Measurements from ENCODE around the gene CTRL.

The CTRL gene

DNA sequence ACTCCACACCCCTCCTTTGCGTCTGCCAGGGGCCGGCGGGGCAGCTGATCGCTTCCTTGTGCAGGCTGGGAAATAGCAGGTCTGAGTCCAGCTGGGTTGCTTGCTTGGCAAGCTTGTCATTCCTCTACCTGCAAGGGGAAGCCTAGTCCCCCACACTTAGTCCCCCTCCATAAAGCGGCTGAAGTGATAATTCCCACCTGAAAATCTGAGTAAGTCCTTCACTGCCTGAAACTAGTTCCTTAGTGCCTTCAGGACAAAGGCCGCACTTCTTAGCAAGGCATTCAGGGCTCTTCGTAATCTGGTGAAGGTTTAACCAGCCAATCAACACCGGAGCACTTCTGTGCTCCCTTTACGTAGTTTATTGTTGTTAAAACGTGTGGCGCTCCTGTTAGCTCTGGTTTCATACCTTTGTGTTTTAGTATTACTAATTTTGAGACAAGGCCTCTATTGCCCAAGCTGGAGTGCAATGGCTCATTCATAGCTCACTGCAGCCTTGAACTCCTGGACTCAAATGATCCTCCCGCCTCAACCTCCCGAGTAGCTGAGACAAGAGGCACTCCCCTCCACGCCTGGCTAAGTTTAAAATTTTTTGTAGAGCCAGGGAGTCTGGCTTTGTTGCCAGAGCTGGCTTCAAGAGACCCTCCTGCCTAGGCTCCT is 37.8 kb downstream of the CTRL start:
- H3K4me3 ChIP-seq (ENCODE audit: low read depth, low read length): peak overlapping the region; percentile 86
- TF ChIP-seq CTCF (IDR thresholded peaks at IDR 0.05; ENCODE audit: low read depth, low read length, missing control alignments): no peak
- no peak for DNase-seq (ENCODE audit: low read depth)

DNA sequence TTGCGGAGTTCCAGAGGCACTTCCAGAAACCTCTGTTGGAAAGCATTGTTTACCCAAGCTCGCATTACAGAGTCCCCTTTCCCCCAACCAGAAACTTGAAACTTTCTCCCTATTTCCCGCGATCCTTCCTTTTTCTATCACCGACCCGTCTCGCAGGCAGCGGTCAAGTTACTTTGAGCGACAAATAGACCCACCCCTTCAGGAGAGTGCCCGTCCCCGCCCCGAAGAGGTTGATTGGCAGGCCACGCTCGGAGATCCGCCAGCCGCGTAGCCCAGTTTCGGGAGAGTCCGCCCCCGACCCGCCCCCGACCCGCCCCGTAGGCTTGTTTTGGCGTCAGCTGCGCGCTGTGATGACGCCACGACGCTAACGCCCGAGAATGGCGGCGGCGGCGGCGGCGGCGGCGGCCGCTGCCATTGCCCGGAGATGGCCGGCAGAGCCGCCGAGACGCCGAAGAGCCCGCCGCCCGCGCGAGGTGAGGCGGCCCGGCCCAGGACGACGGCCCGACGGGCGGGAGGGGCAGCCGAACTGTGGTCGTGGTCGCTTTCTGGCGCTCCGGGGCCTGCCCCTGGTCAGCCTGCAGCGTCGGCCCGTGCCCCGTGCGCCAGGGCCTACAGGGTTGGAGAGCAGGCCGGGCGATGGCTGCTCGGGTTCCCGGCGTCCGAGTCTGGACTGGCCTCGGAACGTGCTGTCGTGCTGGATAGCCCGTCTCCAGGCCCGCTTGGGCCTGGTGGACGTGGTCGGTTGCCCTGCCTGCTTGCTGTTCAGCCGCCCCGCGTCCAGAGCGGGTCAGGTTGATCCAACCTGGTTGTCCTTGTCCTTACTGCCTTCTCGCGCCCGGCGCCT is 38.5 kb downstream of the CTRL start, which contains the start of gene PSKH1:
PSKH1 (plus strand) TSS at position 356 of the 844 bp plus-strand sequence. CDS start 15,496 bp downstream, outside the sequence.
- DNase-seq (ENCODE audit: low read depth): peak; percentile 70
- no peak for TF ChIP-seq CTCF (IDR thresholded peaks at IDR 0.05; ENCODE audit: low read depth, low read length, missing control alignments)
- peak within 1 kb of the TSS; percentile 86 for H3K4me3 ChIP-seq (ENCODE audit: low read depth, low read length)

DNA sequence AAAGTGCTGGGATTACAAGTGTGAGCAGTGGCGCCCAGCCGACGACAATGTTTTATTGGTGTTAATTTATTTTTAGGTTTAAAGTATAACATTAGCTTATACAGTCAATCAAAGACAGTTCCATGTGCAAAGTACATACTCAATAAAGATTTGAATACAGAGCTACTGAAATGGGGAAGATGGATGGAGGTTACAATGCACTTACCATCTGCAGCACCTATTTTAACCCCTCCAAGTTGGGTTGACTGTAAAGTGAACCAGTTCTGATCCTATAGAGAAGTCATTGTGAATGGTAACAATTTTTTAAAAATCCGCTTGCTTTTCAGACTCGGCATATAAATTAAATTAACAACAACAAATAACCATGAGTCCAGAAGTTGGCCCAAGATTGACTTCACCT is 39.3 kb downstream of the CTRL start:
- DNase-seq (ENCODE audit: low read depth): no peak
- peak overlapping the region; percentile 55; the same call in 1 of the 2 replicates for H3K4me3 ChIP-seq (ENCODE audit: low read depth, low read length)
- no peak for TF ChIP-seq CTCF (IDR thresholded peaks at IDR 0.05; ENCODE audit: low read depth, low read length, missing control alignments)

DNA sequence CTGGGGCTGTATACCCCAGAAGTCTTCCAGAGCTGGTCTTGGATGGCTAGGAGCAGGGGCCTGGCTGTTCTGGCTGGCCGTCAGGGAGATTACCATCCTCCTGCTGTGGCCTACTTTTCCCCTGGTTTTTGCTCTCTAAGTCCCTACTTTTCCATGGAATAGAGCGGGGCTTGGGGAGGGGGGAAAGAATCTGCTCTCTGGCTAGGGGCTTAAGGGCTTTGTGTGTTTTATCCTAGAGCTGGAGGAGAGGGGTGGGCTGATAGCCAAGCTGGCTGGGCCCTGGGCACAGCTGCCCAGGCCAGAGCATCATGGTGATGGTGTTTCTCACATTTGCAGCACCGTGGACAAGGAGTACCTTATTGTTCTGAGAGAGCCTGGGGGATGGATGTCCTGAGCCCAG is 43.3 kb downstream of the CTRL start:
- no peak for TF ChIP-seq CTCF (IDR thresholded peaks at IDR 0.05; ENCODE audit: low read depth, low read length, missing control alignments)
- H3K4me3 ChIP-seq (ENCODE audit: low read depth, low read length): no peak overlapping the region
- DNase-seq (ENCODE audit: low read depth): no peak

DNA sequence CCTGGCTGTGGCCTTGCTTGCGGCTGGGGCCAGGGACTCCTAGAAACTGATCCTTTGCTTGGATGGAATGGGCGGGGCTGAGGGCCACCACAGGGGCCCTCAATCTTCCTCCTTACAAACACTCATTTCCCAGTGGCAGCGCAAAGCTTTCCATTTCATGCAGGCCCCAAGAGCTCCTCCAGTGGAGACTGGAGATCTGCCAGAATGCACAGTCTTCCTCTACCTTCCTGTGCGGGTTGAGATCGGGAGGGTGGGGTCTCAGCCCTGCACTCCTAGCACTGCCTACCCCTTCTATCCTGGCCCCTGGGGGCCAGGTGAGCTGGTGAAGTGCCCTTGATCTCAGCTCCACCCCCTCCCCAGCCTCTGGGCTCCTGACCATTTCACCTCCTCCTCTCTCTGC is 45.3 kb downstream of the CTRL start:
- DNase-seq (ENCODE audit: low read depth): no peak
- TF ChIP-seq CTCF (IDR thresholded peaks at IDR 0.05; ENCODE audit: low read depth, low read length, missing control alignments): no peak
- H3K4me3 ChIP-seq (ENCODE audit: low read depth, low read length): no peak overlapping the region

DNA sequence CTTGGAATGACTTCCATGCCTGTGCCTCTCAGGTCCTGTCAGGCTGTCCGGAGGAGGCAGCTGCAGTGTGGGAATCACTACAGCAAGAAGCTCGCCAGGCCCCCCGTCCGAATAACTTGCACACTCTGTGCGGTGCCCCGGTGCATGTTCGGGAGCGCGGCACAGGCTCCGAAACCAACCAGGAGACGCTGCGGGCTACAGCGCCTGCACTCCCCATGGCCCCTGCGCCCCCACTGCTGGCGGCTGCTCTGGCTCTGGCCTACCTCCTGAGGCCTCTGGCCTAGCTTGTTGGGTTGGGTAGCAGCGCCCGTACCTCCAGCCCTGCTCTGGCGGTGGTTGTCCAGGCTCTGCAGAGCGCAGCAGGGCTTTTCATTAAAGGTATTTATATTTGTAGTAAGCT is 45.7 kb downstream of the CTRL start:
- DNase-seq (ENCODE audit: low read depth): no peak
- no peak overlapping the region for H3K4me3 ChIP-seq (ENCODE audit: low read depth, low read length)
- no peak for TF ChIP-seq CTCF (IDR thresholded peaks at IDR 0.05; ENCODE audit: low read depth, low read length, missing control alignments)

All from GM12864 (cell line).